ENCODE data around the gene PRAF2. TPM values are rescaled to one million over a fixed set of nuclear protein-coding genes. Genes with fewer than 3 reads are reported as not detected.
A peak's percentile ranks its signal among the peaks of the same experiment; 100 is the strongest.

Gene PRAF2
- total RNA-seq, 4 donors from 2014 or later, result 4.5 to 6.6 (median 4.7) TPM

DNA sequence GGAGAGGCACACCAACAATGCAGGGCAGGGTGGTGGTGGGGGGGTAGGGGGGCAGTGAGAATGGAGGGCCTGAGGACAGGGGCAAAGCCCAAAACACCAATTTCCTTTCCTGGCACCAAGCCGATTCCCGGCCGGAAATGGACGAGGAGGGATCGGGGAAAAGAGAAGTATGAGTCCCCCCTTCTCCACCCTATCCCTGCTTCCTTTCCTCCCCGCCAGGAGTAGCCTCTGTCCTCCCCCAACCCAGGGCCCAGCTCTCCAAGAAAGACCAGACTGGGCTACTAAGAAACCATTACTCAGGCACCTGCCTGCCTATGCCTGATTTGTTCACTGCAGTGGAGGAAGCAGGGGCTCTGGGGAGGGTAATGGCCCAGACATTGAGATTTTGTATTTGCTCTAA, 14.6 kb downstream of the PRAF2 start:
- in situ Hi-C loops (cut with MboI; ENCODE audit: low sequenced_read_pairs in 4 of 4), result no loop called here
- H3K36me3 ChIP-seq, result no peaks in the 10 kb centered on the region
- ATAC-seq (no peak), DNase-seq (no peak)
- H3K4me1 ChIP-seq, result no peaks in the 10 kb centered on the region
- intact Hi-C loops (cut with DNase I; ENCODE audit: low total_unique reads), result no loop called here
- no peak overlapping the region for H3K4me3 ChIP-seq
- no peak for TF ChIP-seq POLR2A (IDR thresholded peaks at IDR 0.05)
- TF ChIP-seq, protein P1, sequence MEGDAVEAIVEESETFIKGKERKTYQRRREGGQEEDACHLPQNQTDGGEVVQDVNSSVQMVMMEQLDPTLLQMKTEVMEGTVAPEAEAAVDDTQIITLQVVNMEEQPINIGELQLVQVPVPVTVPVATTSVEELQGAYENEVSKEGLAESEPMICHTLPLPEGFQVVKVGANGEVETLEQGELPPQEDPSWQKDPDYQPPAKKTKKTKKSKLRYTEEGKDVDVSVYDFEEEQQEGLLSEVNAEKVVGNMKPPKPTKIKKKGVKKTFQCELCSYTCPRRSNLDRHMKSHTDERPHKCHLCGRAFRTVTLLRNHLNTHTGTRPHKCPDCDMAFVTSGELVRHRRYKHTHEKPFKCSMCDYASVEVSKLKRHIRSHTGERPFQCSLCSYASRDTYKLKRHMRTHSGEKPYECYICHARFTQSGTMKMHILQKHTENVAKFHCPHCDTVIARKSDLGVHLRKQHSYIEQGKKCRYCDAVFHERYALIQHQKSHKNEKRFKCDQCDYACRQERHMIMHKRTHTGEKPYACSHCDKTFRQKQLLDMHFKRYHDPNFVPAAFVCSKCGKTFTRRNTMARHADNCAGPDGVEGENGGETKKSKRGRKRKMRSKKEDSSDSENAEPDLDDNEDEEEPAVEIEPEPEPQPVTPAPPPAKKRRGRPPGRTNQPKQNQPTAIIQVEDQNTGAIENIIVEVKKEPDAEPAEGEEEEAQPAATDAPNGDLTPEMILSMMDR (IDR thresholded peaks at IDR 0.05 in 4 of 5, conservative IDR thresholded peaks at IDR 0.05 in 1 of 5), result no peak
- H3K27me3 ChIP-seq, result no peaks in the 10 kb centered on the region
- H3K27ac ChIP-seq, result no peak overlapping the region
- no peaks in the 10 kb centered on the region for H3K9me3 ChIP-seq

DNA sequence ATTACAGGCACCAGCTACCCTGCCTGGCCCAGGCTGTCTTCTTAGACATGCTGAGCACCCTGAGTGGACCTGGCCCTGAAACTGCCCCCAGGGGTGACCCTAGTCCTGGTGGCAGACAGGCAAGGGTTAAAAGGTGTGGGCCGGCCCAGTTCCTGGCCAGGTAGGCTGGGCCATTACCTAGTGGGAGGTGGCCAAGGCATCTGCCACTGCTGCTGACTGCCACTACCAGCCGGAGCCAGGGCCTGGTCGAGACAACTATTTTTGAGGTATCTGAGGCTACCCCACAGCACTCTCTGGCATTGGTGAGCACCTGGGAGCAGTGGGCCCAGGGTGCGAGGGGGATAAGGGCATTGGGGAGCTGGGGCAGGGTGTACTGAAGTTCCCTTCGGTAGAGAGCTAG, 15.0 kb downstream of the PRAF2 start, which contains the start of gene CCDC120:
CCDC120 (plus strand) TSS at position 206 of the 400 bp plus-strand sequence. CDS start 3,043 bp downstream, outside the sequence.
- TF ChIP-seq, protein P1 (IDR thresholded peaks at IDR 0.05 in 4 of 5, conservative IDR thresholded peaks at IDR 0.05 in 1 of 5), result no peak
- TF ChIP-seq POLR2A (IDR thresholded peaks at IDR 0.05), result no peak
- Histone ChIP-seq H3K4me3 (no peak within 1 kb of the TSS), H3K27me3 (no peaks in the 10 kb centered on the region), H3K4me1 (no peaks in the 10 kb centered on the region), H3K27ac (no peak within 1 kb of the TSS), H3K36me3 (no peaks in the 10 kb centered on the region), H3K9me3 (no peaks in the 10 kb centered on the region)
- in situ Hi-C loops (cut with MboI; ENCODE audit: low sequenced_read_pairs in 4 of 4) (no loop called here), intact Hi-C loops (cut with DNase I; ENCODE audit: low total_unique reads) (no loop called here)
- no peak for DNase-seq
- no peak for ATAC-seq

DNA sequence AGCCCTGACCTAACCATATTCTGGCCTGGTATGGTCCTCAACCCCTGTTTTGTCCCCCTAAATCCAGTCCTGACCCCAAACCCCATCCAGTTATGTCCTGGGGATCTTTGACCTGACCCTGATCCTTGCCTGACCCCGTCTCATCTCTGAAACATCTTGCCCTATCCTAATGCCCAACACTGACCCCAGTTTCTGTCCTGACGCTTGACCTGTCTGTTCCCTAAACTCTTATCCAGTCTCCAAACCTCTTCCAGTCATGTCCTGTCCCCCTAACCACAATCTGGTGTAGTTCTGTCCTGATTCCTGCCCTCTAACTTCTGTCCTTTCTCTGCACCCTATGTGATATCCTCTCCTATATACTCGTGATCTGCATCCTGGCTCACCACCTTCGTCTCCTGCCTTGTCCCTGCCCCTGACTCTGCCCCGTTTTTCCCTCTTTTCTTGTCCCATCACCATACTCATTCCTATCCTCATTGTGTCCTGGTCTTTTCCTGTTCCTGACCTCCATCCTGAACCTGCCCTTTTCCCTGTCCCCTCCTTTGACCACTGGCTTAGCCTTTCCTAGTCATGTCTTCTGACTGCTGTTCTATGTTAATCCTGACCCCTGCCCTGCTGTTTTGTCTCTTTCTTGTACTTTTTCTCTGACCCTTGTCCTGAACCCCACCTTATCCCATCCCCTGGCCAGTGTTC, 19.6 kb downstream of the PRAF2 start:
- Histone ChIP-seq H3K4me3 (peak overlapping the region; percentile 56 to 64 (median 59)), H3K36me3 (no peaks in the 10 kb centered on the region), H3K9me3 (no peaks in the 10 kb centered on the region), H3K4me1 (no peaks in the 10 kb centered on the region), H3K27me3 (no peaks in the 10 kb centered on the region), H3K27ac (peak overlapping the region; percentile 43 to 73 (median 63))
- no peak for ATAC-seq
- intact Hi-C loops (cut with DNase I; ENCODE audit: low total_unique reads) (no loop called here), in situ Hi-C loops (cut with MboI; ENCODE audit: low sequenced_read_pairs in 4 of 4) (no loop called here)
- no peak for DNase-seq
- TF ChIP-seq, protein P1 (IDR thresholded peaks at IDR 0.05 in 4 of 5, conservative IDR thresholded peaks at IDR 0.05 in 1 of 5), result no peak
- no peak for TF ChIP-seq POLR2A (IDR thresholded peaks at IDR 0.05)

DNA sequence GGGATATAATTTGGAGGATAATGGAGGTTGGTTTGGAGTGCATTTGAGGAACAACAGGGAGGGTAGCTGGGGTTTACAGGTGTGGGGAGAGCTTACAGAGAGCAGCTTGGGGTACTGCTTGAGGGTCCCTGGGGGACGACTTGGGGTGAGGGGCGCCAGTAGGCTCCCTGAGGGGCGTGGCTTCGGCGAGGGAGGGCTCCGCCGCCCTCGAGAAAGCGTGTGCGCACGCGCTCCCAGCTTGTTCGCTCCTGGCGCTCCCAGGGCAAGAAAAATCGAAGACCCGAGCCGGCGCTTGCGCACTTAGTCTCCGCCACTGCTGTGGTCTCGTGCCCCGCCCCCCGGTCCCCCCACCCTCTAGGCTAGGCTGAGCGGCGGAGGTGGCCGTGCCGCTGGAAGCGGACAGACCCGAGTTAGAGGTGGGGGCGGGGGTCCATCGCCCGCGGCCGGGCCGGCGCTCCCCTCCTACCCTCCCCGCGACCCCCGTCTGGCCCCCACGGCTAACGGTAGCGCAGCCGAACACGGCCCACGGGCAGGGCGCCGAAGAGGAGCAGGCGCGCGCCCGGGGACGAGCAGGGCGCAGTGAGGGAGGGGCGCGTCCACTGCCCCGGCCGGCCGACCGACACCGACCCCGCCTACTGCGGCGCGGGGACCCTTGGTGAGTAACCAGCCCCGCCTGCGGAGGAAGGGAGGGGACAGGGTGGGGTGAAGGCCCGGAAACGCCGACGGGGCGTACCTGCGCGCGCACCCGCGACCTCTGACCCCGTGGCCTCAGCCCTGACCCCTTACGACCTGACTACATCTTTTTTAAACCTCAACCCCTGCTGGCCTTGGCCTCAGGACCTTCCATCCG, 20.4 kb downstream of the PRAF2 start:
- Histone ChIP-seq H3K27ac (peak overlapping the region; percentile 43 to 73 (median 63)), H3K9me3 (no peaks in the 10 kb centered on the region), H3K4me3 (peak overlapping the region; percentile 56 to 64 (median 59)), H3K36me3 (no peaks in the 10 kb centered on the region), H3K27me3 (no peaks in the 10 kb centered on the region), H3K4me1 (no peaks in the 10 kb centered on the region)
- ATAC-seq (no peak), DNase-seq (no peak)
- intact Hi-C loops (cut with DNase I; ENCODE audit: low total_unique reads) (no loop called here), in situ Hi-C loops (cut with MboI; ENCODE audit: low sequenced_read_pairs in 4 of 4) (no loop called here)
- no peak for TF ChIP-seq POLR2A (IDR thresholded peaks at IDR 0.05)
- TF ChIP-seq, protein P1 (IDR thresholded peaks at IDR 0.05 in 4 of 5, conservative IDR thresholded peaks at IDR 0.05 in 1 of 5), result no peak

All from gastrocnemius medialis (tissue), 4 donors.